Epithelial cell of prostate (primary cell): ENCODE data around the gene FOXB2.
"Not testable (repeated sequence)": the region's sequence is repeated elsewhere in the genome, so short reads cannot be mapped to it uniquely, and the experiment has no call there.

Experiments used
- DNase-seq: peaks from one replicate; pipeline ENCODE4 v3.0.0-alpha.2; 2011; ENCODE audit warnings: low read depth, low spot score
- H3K27ac ChIP-seq: fragments of 450-650 bp; 2 replicates; pipeline ENCODE4 v1.5.1; 2017; ENCODE audit warnings: mild to moderate bottlenecking

The FOXB2 gene

GRCh38 chr9:77040340-77040739 lies 20.9 kb downstream of the FOXB2 start:
- no peak overlapping the region for H3K27ac ChIP-seq
- DNase-seq: no peak

- not testable (repeated sequence) for DNase-seq, H3K27ac ChIP-seq
Observed at GRCh38 chr9:77043743-77044142, 24.3 kb downstream of the FOXB2 start.

GRCh38 chr9:77060681-77061080 lies 41.2 kb downstream of the FOXB2 start:
- not testable (repeated sequence) for DNase-seq, H3K27ac ChIP-seq

GRCh38 chr9:77063645-77064285 lies 44.3 kb downstream of the FOXB2 start:
- no peak overlapping the region for H3K27ac ChIP-seq
- peak; percentile 40 for DNase-seq

GRCh38 chr9:77066388-77066787 lies 46.9 kb downstream of the FOXB2 start:
- no peak for DNase-seq
- no peak overlapping the region for H3K27ac ChIP-seq
